ENCODE results near the gene KIF5A. TPM values are rescaled to one million over a fixed set of nuclear protein-coding genes. Genes with fewer than 3 reads are reported as not detected.

KIF5A gene
- polyA plus RNA-seq, 1 of the 3 experiments (the other 2 are of a cell fraction): 6.2 TPM

GRCh38 chr12:57611827-57612710, 62.2 kb downstream of the KIF5A start:
- peak overlapping the region in 1 of 2 experiments; percentile 86; a peak in 2 of 4 replicates for H3K27ac ChIP-seq (ENCODE audit: low read depth in 2 of 2, low read length in 1 of 2)

More at GRCh38 chr12:57611827-57612710, 62.2 kb downstream of the KIF5A start:
- Histone ChIP-seq H3K9me2 (no peaks in the 10 kb centered on the region), H3K4me3 (ENCODE audit: low read depth in 2 of 2, low read length in 1 of 2) (peak overlapping the region; percentile 51 to 75), H3F3A (replicated peaks; ENCODE audit: insufficient read depth) (peaks cover 6% of the 10 kb centered on the region), H3K36me3 (replicated peaks in 1 of 2; ENCODE audit: control insufficient read depth in 1 of 2, insufficient read depth in 2 of 2, low read length in 1 of 2) (peaks cover 0 to 55% of the 10 kb centered on the region in 2 experiments), H3K27me3 (ENCODE audit: insufficient read depth) (no peaks in the 10 kb centered on the region), H3K79me2 (ENCODE audit: insufficient read depth) (no peaks in the 10 kb centered on the region), H3K9me3 (no peaks in the 10 kb centered on the region), H4K20me1 (ENCODE audit: insufficient read depth) (no peaks in the 10 kb centered on the region), H3K9ac (peak overlapping the region; percentile 85), H2AFZ (ENCODE audit: low read depth) (0 out of 2 replicates have a peak overlapping the region, but pooled peaks have one; percentile 20), H3K4me2 (peak overlapping the region; percentile 85), H3K4me1 (ENCODE audit: control insufficient read depth in 1 of 2, insufficient read depth in 2 of 2, low read depth in 1 of 2, low read length in 1 of 2) (peaks cover 5 to 29% of the 10 kb centered on the region in 2 experiments; a peak in 2 of 4 replicates)
- whole genome bisulfite sequencing (ENCODE audit: low lambda C conversion rate): 13% methylated on average over 12 of the region's 23 CpGs
- TF ChIP-seq JUND (IDR thresholded peaks at IDR 0.05) (no peak), MEF2A (IDR thresholded peaks at IDR 0.05; ENCODE audit: borderline replicate concordance, low read depth) (no peak), POLR2AphosphoS5 (IDR thresholded peaks at IDR 0.05; ENCODE audit: low read depth, low read length) (no peak), FOXJ3 (CRISPR knock-in tag; IDR thresholded peaks at IDR 0.05) (no peak), FOXM1 (IDR thresholded peaks at IDR 0.05; ENCODE audit: low read depth) (no peak), USF2 (IDR thresholded peaks at IDR 0.05; ENCODE audit: borderline replicate concordance, low read depth, low read length) (no peak), GATA2 (CRISPR knock-in tag; IDR thresholded peaks at IDR 0.05) (no peak), MAX (IDR thresholded peaks at IDR 0.05; ENCODE audit: low read depth) (no peak), RAD21 (IDR thresholded peaks at IDR 0.05; ENCODE audit: low read length) (no peak), CTCF (IDR thresholded peaks at IDR 0.05) (no peak), GABPA (IDR thresholded peaks at IDR 0.05; ENCODE audit: low read depth) (no peak), TCF12 (IDR thresholded peaks at IDR 0.05) (no peak), RCOR1 (IDR thresholded peaks at IDR 0.05; ENCODE audit: low read length) (no peak), TAF1 (IDR thresholded peaks at IDR 0.05; ENCODE audit: borderline replicate concordance, low read depth, low read length) (no peak), USF1 (IDR thresholded peaks at IDR 0.05; ENCODE audit: borderline replicate concordance, low read depth) (no peak), RXRA (IDR thresholded peaks at IDR 0.05; ENCODE audit: borderline replicate concordance, low read depth) (no peak)
- TF ChIP-seq, protein P1, sequence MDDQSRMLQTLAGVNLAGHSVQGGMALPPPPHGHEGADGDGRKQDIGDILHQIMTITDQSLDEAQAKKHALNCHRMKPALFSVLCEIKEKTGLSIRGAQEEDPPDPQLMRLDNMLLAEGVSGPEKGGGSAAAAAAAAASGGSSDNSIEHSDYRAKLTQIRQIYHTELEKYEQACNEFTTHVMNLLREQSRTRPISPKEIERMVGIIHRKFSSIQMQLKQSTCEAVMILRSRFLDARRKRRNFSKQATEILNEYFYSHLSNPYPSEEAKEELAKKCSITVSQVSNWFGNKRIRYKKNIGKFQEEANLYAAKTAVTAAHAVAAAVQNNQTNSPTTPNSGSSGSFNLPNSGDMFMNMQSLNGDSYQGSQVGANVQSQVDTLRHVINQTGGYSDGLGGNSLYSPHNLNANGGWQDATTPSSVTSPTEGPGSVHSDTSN (IDR thresholded peaks at IDR 0.05): no peak
- CTCF ChIA-PET: interaction anchor here (1.4 to 7.4 kb wide), 7 partner anchors 9 to 153 kb away, joined by 3 to 90 read pairs (median 10); partner anchors contain the start of gene B4GALNT1
- peak; percentile 64 for DNase-seq
- POLR2A ChIA-PET: interaction anchor here (0.6 to 2.7 kb wide), 6 partner anchors 8 to 98 kb away, joined by 3 to 21 read pairs (median 4); partner anchors contain the start of genes DDIT3 and PIP4K2C
